Keratinocyte (primary cell): ENCODE data around the gene GNG13. TPM values are rescaled to one million over a fixed set of nuclear protein-coding genes. Genes with fewer than 3 reads are reported as not detected.

ENCODE experiments used
- DNase-seq: peaks from one replicate; pipeline ENCODE4 v3.0.0-alpha.2; 2011; ENCODE audit warnings: low read depth, missing footprints, low spot score
- FAIRE-seq: peaks from 2 replicates; lab custom pipeline; 2011; peaks lifted over from hg19 to GRCh38; lab: Jason Lieb, UNC
- H2AFZ ChIP-seq: 2 replicates; pipeline ENCODE4 v1.6.0; 2012; ENCODE audit warnings: low read length, control low read depth, inconsistent platforms; ENCODE audit not compliant: control insufficient read depth
- H3K27ac ChIP-seq: 2 replicates; pipeline ENCODE4 v1.5.1; 2011; ENCODE audit warnings: low read length; ENCODE audit not compliant: control insufficient read depth, insufficient read depth
- H3K27me3 ChIP-seq: 3 replicates; pipeline ENCODE4 v1.6.0; 2011; ENCODE audit warnings: low read length; ENCODE audit not compliant: control insufficient read depth, insufficient read depth; ENCODE audit errors: extremely low read depth
- H3K36me3 ChIP-seq, 2 experiments: 2 replicates in 1 of 2; 3 replicates in 1 of 2; pipeline ENCODE4 v1.5.1; 2011; ENCODE audit warnings: low read length in 2 of 2, mild to moderate bottlenecking in 1 of 2; ENCODE audit not compliant: control insufficient read depth in 2 of 2, insufficient read depth in 2 of 2; ENCODE audit errors: extremely low read depth in 1 of 2
- H3K4me1 ChIP-seq: 3 replicates; pipeline ENCODE4 v1.5.1; 2011; ENCODE audit warnings: low read length; ENCODE audit not compliant: control insufficient read depth, insufficient read depth; ENCODE audit errors: extremely low read depth
- H3K4me2 ChIP-seq: 3 replicates; pipeline ENCODE4 v1.6.0; 2011; ENCODE audit warnings: low read depth, low read length; ENCODE audit not compliant: control insufficient read depth, insufficient read depth; ENCODE audit errors: extremely low read depth
- H3K4me3 ChIP-seq, 3 experiments: fragments of 200-600 bp in 1 of 3; sonication (generic) in 1 of 3; 2 replicates in 2 of 3; 3 replicates in 1 of 3; pipeline ENCODE4 v1.5.1; 2011 to 2016; ENCODE audit warnings: low read length in 3 of 3, mild to moderate bottlenecking in 3 of 3, control low read depth in 2 of 3, inconsistent platforms in 1 of 3, low read depth in 1 of 3, mixed read lengths in 1 of 3, mixed run types in 1 of 3, moderate library complexity in 1 of 3; ENCODE audit not compliant: control insufficient read depth in 2 of 3, insufficient read depth in 2 of 3; ENCODE audit errors: extremely low read depth in 1 of 3
- H3K79me2 ChIP-seq: 2 replicates; pipeline ENCODE4 v1.6.0; 2012; ENCODE audit warnings: low read length; ENCODE audit not compliant: control insufficient read depth, insufficient read depth
- H3K9ac ChIP-seq: 3 replicates; pipeline ENCODE4 v1.6.0; 2011; ENCODE audit warnings: low read length; ENCODE audit not compliant: control insufficient read depth, insufficient read depth; ENCODE audit errors: extremely low read depth
- H3K9me1 ChIP-seq: 3 replicates; pipeline ENCODE4 v1.6.0; 2011; ENCODE audit warnings: low read length; ENCODE audit not compliant: control insufficient read depth, insufficient read depth; ENCODE audit errors: extremely low read depth
- H3K9me3 ChIP-seq: 2 replicates; pipeline ENCODE4 v1.5.1; 2012; ENCODE audit warnings: low read depth, low read length; ENCODE audit not compliant: control insufficient read depth
- H4K20me1 ChIP-seq: 3 replicates; pipeline ENCODE4 v1.6.0; 2011; ENCODE audit warnings: low read length; ENCODE audit not compliant: control insufficient read depth, insufficient read depth; ENCODE audit errors: extremely low read depth
- EZH2 ChIP-seq: IDR thresholded peaks from one replicate; pipeline ENCODE4 v1.6.1; 2012; ENCODE audit warnings: inconsistent platforms, mild to moderate bottlenecking, low read length, moderate library complexity
- dilution Hi-C: fragments of 300-500 bp; cut with MboI; formaldehyde crosslinking; loops from one replicate; pipeline ENCODE4 v1.7.0; 2020; ENCODE audit warnings: low sequenced_read_pairs; ENCODE audit not compliant: extremely low pct_ligation_motif_present
- polyA plus RNA-seq, 5 experiments: library from polyadenylated mRNA; depleted of rRNA in 3 of 5; stranded (reverse) in 3 of 5; stranded (forward) in 1 of 5; unstranded in 1 of 5; fragments of >200 nt; gene quantifications; 1 replicate in 1 of 5; 2 replicates in 3 of 5; 3 replicates in 1 of 5; pipeline versions ENCODE4 v1.2.1 to v1.2.3, GENCODE V29; 2011 to 2012; ENCODE audit warnings: missing spikeins in 2 of 5, low read depth in 1 of 5, low replicate concordance in 1 of 5
- TF ChIP-seq, protein P1 (sequence below), 3 experiments: IDR thresholded peaks in 1 of 3; conservative IDR thresholded peaks in 1 of 3; optimal IDR thresholded peaks in 1 of 3; 2 replicates in 2 of 3; 3 replicates in 1 of 3; pipeline versions ENCODE3 to v1.5.1; 2011; ENCODE audit warnings: low read length in 3 of 3, mild to moderate bottlenecking in 3 of 3, moderate library complexity in 2 of 3, control low read depth in 1 of 3, inconsistent platforms in 1 of 3; ENCODE audit not compliant: insufficient read depth in 2 of 3; ENCODE audit errors: extremely low read depth in 1 of 3

Gene GNG13
- polyA plus RNA-seq, 1 donor (not counting 4 experiments of a cell fraction or from before 2014, with no cell fraction given) = not detected

DNA sequence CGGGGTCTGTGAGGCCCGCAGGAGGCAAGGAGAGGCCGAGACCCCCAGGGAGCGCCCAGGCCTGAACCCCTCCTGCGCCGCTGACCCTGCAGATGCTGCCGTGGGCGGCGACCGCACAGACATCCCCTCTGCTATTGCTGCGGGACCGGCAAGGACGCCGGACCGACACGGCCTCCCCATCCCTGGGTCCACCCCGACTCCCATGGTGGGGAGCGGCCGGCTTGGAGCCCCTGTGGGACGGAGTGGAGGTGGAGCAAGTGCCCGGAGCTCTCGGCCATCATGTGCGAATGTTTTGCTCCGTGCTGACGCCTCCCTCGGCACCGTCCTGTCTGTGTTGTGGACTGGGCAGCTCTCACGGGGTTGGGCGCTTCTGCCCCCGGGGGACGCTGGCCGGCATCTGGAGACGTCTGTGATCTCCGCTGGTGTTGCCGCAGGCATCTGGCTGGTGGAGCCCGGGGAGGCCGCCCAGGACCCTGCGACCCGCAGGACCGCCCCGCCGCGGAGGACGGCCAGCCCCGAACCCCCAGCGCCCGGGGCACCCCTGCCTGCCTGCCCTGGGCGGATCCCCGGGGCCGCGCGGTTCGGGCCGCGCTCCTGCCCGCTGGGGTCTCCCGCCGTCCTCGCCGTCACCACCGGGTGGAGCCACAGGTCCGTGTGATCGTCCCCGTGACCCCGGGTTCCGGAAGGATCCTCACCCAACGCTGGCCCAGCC lies 12.8 kb upstream of the GNG13 start:
- Histone ChIP-seq H3K4me3 (no peak overlapping the region), H3K4me2 (peak overlapping the region; percentile 10), H3K36me3 (no peaks in the 10 kb centered on the region), H3K27me3 (peaks cover 37% of the 10 kb centered on the region), H3K79me2 (no peaks in the 10 kb centered on the region), H3K9ac (no peak overlapping the region), H2AFZ (no peak overlapping the region), H4K20me1 (no peaks in the 10 kb centered on the region), H3K9me1 (no peaks in the 10 kb centered on the region), H3K9me3 (no peaks in the 10 kb centered on the region), H3K27ac (no peak overlapping the region), H3K4me1 (no peaks in the 10 kb centered on the region)
- DNase-seq (no peak), FAIRE-seq (no peak)
- dilution Hi-C loops = no loop called here
- TF ChIP-seq, protein P1, sequence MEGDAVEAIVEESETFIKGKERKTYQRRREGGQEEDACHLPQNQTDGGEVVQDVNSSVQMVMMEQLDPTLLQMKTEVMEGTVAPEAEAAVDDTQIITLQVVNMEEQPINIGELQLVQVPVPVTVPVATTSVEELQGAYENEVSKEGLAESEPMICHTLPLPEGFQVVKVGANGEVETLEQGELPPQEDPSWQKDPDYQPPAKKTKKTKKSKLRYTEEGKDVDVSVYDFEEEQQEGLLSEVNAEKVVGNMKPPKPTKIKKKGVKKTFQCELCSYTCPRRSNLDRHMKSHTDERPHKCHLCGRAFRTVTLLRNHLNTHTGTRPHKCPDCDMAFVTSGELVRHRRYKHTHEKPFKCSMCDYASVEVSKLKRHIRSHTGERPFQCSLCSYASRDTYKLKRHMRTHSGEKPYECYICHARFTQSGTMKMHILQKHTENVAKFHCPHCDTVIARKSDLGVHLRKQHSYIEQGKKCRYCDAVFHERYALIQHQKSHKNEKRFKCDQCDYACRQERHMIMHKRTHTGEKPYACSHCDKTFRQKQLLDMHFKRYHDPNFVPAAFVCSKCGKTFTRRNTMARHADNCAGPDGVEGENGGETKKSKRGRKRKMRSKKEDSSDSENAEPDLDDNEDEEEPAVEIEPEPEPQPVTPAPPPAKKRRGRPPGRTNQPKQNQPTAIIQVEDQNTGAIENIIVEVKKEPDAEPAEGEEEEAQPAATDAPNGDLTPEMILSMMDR (optimal IDR thresholded peaks at IDR 0.05 in 1 of 3, IDR thresholded peaks at IDR 0.05 in 1 of 3, conservative IDR thresholded peaks at IDR 0.05 in 1 of 3; ENCODE audit: extremely low read depth in 1 of 3, insufficient read depth in 2 of 3, low read length in 3 of 3) = peak in 2 of 3 experiments; percentile 45 to 77
- no peak for TF ChIP-seq EZH2

DNA sequence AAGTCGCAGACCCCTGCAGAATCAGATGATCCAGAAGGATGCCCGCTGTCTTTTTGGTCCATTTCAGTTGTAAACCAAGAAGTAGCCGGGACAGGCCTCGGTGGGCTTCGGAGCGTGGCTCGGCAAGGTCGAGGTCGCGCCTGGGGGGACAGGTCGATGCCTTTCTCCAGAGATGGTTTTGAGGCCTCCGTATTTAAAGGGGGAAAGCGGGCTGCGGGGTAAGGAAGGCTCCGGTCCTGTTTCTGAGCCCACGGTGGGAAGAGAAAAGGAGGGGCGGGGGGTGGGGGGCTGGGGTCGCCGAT lies 7.5 kb upstream of the GNG13 start:
- Histone ChIP-seq H3K36me3 (no peaks in the 10 kb centered on the region), H3K27me3 (peaks cover 12% of the 10 kb centered on the region), H3K9ac (peak overlapping the region; percentile 85), H2AFZ (peak overlapping the region; percentile 95), H3K79me2 (no peaks in the 10 kb centered on the region), H3K9me3 (no peaks in the 10 kb centered on the region), H3K9me1 (no peaks in the 10 kb centered on the region), H3K4me2 (peak overlapping the region; percentile 82), H3K27ac (peak overlapping the region; percentile 24), H3K4me1 (no peaks in the 10 kb centered on the region), H3K4me3 (peak overlapping the region; percentile 63 to 85 (median 69)), H4K20me1 (no peaks in the 10 kb centered on the region)
- TF ChIP-seq EZH2 = no peak
- TF ChIP-seq, protein P1 (optimal IDR thresholded peaks at IDR 0.05 in 1 of 3, IDR thresholded peaks at IDR 0.05 in 1 of 3, conservative IDR thresholded peaks at IDR 0.05 in 1 of 3; ENCODE audit: extremely low read depth in 1 of 3, insufficient read depth in 2 of 3, low read length in 3 of 3) = no peak
- DNase-seq = no peak
- FAIRE-seq = no peak
- dilution Hi-C loops = no loop called here
